Endothelial cell of umbilical vein (primary cell): ENCODE results near the gene GIMAP2. TPM values are rescaled to one million over a fixed set of nuclear protein-coding genes. Genes with fewer than 3 reads are reported as not detected.

ENCODE experiments used
- BruUV-seq: library from RNA; stranded (reverse); fragments of 400-500 nt; replicated peaks from 2 replicates; lab custom pipeline; 2021; lab: Mats Ljungman, UMichigan
- CTCF ChIA-PET: fragments of 300-600, 350-600 bp; sonication (Branson Sonifier 250); formaldehyde crosslinking; loops from one replicate; lab custom pipeline; 2021; ENCODE audit warnings: antibody characterized with exemption, inconsistent platforms; lab: Charles Lee
- POLR2A ChIA-PET: fragments of 300-600, 350-600 bp; sonication (Branson Sonifier 250); formaldehyde crosslinking; loops from one replicate; lab custom pipeline; 2021; ENCODE audit warnings: antibody characterized with exemption, inconsistent platforms; lab: Charles Lee
- DNase-seq: peaks from one replicate; pipeline ENCODE4 v3.0.0-alpha.2; 2011; ENCODE audit warnings: low read depth, low spot score
- FAIRE-seq: peaks from 2 replicates; lab custom pipeline; 2011; peaks lifted over from hg19 to GRCh38; lab: Jason Lieb, UNC
- H2AFZ ChIP-seq: 2 replicates; pipeline ENCODE4 v1.6.0; 2012; ENCODE audit warnings: low read depth, low read length, control low read depth, inconsistent platforms
- H3K27ac ChIP-seq: 2 replicates; pipeline ENCODE4 v1.5.1; 2011; ENCODE audit warnings: low read depth, mild to moderate bottlenecking, control low read depth, low read length, moderate library complexity; ENCODE audit not compliant: insufficient read depth
- H3K27me3 ChIP-seq, 2 experiments: 2 replicates each; pipeline versions ENCODE4 v1.6.0 to v1.6.1; 2011; ENCODE audit warnings: low read length in 2 of 2, mixed read lengths in 1 of 2; ENCODE audit not compliant: control insufficient read depth in 2 of 2, insufficient read depth in 2 of 2
- H3K36me3 ChIP-seq, 2 experiments: 2 replicates in 1 of 2; 3 replicates in 1 of 2; pipeline ENCODE4 v1.5.1; 2011; ENCODE audit warnings: low read length in 2 of 2, mild to moderate bottlenecking in 1 of 2, moderate library complexity in 1 of 2; ENCODE audit not compliant: control insufficient read depth in 2 of 2, insufficient read depth in 2 of 2; ENCODE audit errors: extremely low read depth in 1 of 2
- H3K4me1 ChIP-seq: 3 replicates; pipeline ENCODE4 v1.5.1; 2011; ENCODE audit warnings: mild to moderate bottlenecking, low read length; ENCODE audit not compliant: control insufficient read depth, insufficient read depth; ENCODE audit errors: extremely low read depth
- H3K4me2 ChIP-seq: 2 replicates; pipeline ENCODE4 v1.6.1; 2011; ENCODE audit warnings: low read length, control low read depth, mixed read lengths; ENCODE audit not compliant: insufficient read depth
- H3K4me3 ChIP-seq, 3 experiments: fragments of 200-600 bp in 1 of 3; sonication (generic), shearing (Covaris generic) in 1 of 3; replicated peaks in 1 of 3; 2 replicates each; pipeline ENCODE4 v1.5.1; 2011 to 2016; ENCODE audit warnings: control low read depth in 3 of 3, low read length in 3 of 3, mild to moderate bottlenecking in 2 of 3, inconsistent platforms in 1 of 3, low read depth in 1 of 3, moderate library complexity in 1 of 3; ENCODE audit not compliant: insufficient read depth in 1 of 3
- H3K79me2 ChIP-seq: 2 replicates; pipeline ENCODE4 v1.6.0; 2012; ENCODE audit warnings: low read length, inconsistent platforms; ENCODE audit not compliant: control insufficient read depth, insufficient read depth
- H3K9ac ChIP-seq: replicated peaks from 2 replicates; pipeline ENCODE3; 2011; ENCODE audit warnings: low read length, control low read depth; ENCODE audit not compliant: insufficient read depth; ENCODE audit errors: extremely low read depth
- H3K9me1 ChIP-seq: replicated peaks from 3 replicates; pipeline ENCODE4 v1.6.0; 2011; ENCODE audit warnings: mild to moderate bottlenecking, low read length; ENCODE audit not compliant: control insufficient read depth, insufficient read depth; ENCODE audit errors: extremely low read depth
- H3K9me3 ChIP-seq: replicated peaks from 2 replicates; pipeline ENCODE4 v1.5.1; 2012; ENCODE audit warnings: low read length, inconsistent platforms; ENCODE audit not compliant: control insufficient read depth, insufficient read depth
- H4K20me1 ChIP-seq: replicated peaks from 2 replicates; pipeline ENCODE3; 2011; ENCODE audit warnings: mild to moderate bottlenecking, low read length; ENCODE audit not compliant: control insufficient read depth, insufficient read depth; ENCODE audit errors: extremely low read depth
- CTCF ChIP-seq, 2 donors: IDR thresholded peaks; 1 replicate in 1 of 2; 2 replicates in 1 of 2; pipeline ENCODE4 v1.5.1; 2011; ENCODE audit warnings: low read length in 2 of 2, mild to moderate bottlenecking in 2 of 2, moderate library complexity in 2 of 2, control low read depth in 1 of 2, inconsistent platforms in 1 of 2, low read depth in 1 of 2; ENCODE audit not compliant: insufficient read depth in 1 of 2; ENCODE audit errors: extremely low read depth in 1 of 2
- EZH2 ChIP-seq: IDR thresholded peaks from 2 replicates; pipeline ENCODE4 v1.6.1; 2012; ENCODE audit warnings: borderline replicate concordance, low read depth, mild to moderate bottlenecking, moderate library complexity, low read length, inconsistent platforms; ENCODE audit not compliant: severe bottlenecking
- FOS ChIP-seq: IDR thresholded peaks from 2 replicates; pipeline ENCODE4 v1.6.1; 2011; ENCODE audit warnings: mild to moderate bottlenecking, low read length, moderate library complexity, borderline replicate concordance; ENCODE audit not compliant: insufficient read depth
- GATA2 ChIP-seq: IDR thresholded peaks from 2 replicates; pipeline ENCODE4 v1.7.0; 2011; ENCODE audit warnings: low read depth, mild to moderate bottlenecking, moderate library complexity, mixed read lengths, low read length; ENCODE audit not compliant: insufficient read length, insufficient read depth
- JUN ChIP-seq: IDR thresholded peaks from 2 replicates; pipeline ENCODE4 v1.6.1; 2011; ENCODE audit warnings: borderline replicate concordance, low read depth; ENCODE audit not compliant: insufficient read length, insufficient read depth
- MAX ChIP-seq: IDR thresholded peaks from 2 replicates; pipeline ENCODE4 v1.6.1; 2011; ENCODE audit not compliant: insufficient read depth, insufficient read length
- MYC ChIP-seq: IDR thresholded peaks from one replicate; pipeline ENCODE4 v1.6.1; 2011; ENCODE audit warnings: mild to moderate bottlenecking, low read depth, low read length
- POLR2A ChIP-seq: IDR thresholded peaks from 2 replicates; pipeline ENCODE4 v1.6.1; 2012; ENCODE audit warnings: low read depth, mild to moderate bottlenecking, control low read depth, low read length
- POLR2AphosphoS5 ChIP-seq: IDR thresholded peaks from 2 replicates; pipeline ENCODE4 v1.6.1; 2012; ENCODE audit warnings: low read depth, mild to moderate bottlenecking, control low read depth, low read length, moderate library complexity; ENCODE audit not compliant: insufficient read depth
- dilution Hi-C: fragments of 300-500 bp; cut with MboI; formaldehyde crosslinking; loops from one replicate; pipeline ENCODE4 v1.15.0; 2019; ENCODE audit warnings: low sequenced_read_pairs; ENCODE audit not compliant: extremely low pct_ligation_motif_present
- intact Hi-C: fragments of 100-400 bp; cut with micrococcal nuclease; formaldehyde crosslinking; loops from one replicate; pipeline ENCODE4 v1.10.0; 2022
- polyA plus RNA-seq, 4 experiments: library from polyadenylated mRNA; depleted of rRNA in 3 of 4; stranded (reverse) in 3 of 4; unstranded in 1 of 4; fragments of >200 nt; gene quantifications; 2 replicates each; pipeline versions ENCODE4 v1.2.1 to v1.2.3, GENCODE V29; 2011 to 2012; ENCODE audit warnings: missing spikeins in 1 of 4
- total RNA-seq: library from RNA; stranded (reverse); gene quantifications from 2 replicates; pipeline ENCODE4 v1.2.3, GENCODE V29; 2021

The GIMAP2 gene
- total and polyA plus RNA-seq, 2 donors (not counting 3 experiments of a cell fraction or from before 2014, with no cell fraction given): 21.3 to 27.9 TPM

GRCh38 chr7:150642926-150643325, 42.6 kb upstream of the GIMAP2 start:
- TF ChIP-seq GATA2 (no peak), POLR2A (no peak), CTCF (IDR thresholded peaks at IDR 0.05; ENCODE audit: extremely low read depth in 1 of 2, insufficient read depth in 1 of 2, low read depth in 1 of 2, low read length in 2 of 2) (no peak), FOS (no peak), MAX (no peak), MYC (no peak), JUN (no peak), EZH2 (no peak), POLR2AphosphoS5 (no peak)
- H3K9me3 ChIP-seq: no peaks in the 10 kb centered on the region
- no peak for FAIRE-seq

More at GRCh38 chr7:150642926-150643325, 42.6 kb upstream of the GIMAP2 start:
- H3K27me3 ChIP-seq: no peaks in the 10 kb centered on the region
- no peak overlapping the region for H3K4me3 ChIP-seq
- DNase-seq: no peak
- H3K27ac ChIP-seq: no peak overlapping the region
- no peak overlapping the region for H3K9ac ChIP-seq
- dilution Hi-C loops (no loop called here), intact Hi-C loops (no loop called here)
- no peak overlapping the region for H2AFZ ChIP-seq
- no peaks in the 10 kb centered on the region for H4K20me1 ChIP-seq
- no peaks in the 10 kb centered on the region for H3K4me1 ChIP-seq
- CTCF ChIA-PET: no interaction called here
- no peaks in the 10 kb centered on the region for H3K9me1 ChIP-seq
- no peaks in the 10 kb centered on the region for H3K36me3 ChIP-seq
- no peak overlapping the region for H3K4me2 ChIP-seq
- BruUV-seq: no TSS peak
- POLR2A ChIA-PET: no interaction called here
- no peaks in the 10 kb centered on the region for H3K79me2 ChIP-seq
